ENCODE data around the gene PANK1.
"Not testable (repeated sequence)": the region's sequence is repeated elsewhere in the genome, so short reads cannot be mapped to it uniquely, and the experiment has no call there.

Gene PANK1

DNA sequence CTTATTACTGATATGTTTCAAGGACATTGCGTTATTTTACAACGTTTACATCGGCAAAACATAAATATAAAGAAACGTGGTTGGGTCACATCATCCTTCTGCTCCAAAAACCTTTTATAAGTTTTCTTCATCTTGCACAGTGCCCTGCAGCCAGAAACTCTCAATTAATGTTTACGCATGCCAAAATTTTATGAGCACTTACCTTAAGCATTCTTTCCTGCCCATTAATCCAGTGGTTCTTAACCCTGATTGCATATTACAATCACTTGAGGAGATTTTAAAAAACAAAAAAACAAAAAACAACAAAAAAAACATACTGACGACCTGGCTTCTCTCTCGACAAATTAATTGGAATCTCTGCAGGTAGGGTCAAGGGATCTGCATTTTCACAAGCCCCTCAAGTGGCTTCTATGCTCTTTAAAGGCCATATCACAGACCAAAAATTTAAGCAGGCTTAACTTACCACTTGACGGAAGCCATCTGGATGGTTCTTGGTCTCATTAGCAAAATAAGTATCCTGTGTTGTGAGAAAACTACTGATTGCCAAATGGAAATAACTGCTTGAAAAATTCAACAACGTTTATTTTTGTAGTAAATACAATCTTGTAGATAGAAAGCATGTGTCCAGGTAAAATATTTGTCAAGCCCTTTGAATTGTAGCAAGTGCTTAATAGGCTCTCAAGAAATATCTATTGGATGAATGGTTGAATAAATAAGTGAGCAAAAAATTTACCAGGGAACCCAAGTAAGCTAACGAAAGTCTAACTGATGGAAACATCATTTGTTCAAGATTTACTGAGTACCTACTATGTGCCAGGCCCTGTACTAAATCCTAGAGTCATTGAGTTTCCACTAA, 78.7 kb downstream of the PANK1 start:
- DNase-seq, result no peak

DNA sequence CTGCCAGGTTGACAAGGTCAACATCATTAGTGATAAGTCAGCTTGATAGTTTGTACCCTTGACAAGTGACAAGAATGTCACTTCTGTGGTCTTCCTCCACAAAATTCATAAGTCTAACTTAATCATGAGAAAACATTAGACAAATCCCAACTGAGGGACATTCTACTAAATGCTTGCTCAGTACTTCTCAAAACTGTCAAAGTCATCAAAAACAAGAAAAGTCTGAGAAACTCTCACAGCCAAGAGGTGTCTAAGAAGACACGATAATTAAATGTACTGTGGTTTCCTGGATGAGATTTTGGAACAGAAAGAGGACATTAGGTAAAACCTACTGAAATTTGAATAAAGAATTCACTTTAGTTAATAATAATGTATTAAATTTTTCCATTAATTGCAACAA, 79.9 kb downstream of the PANK1 start:
- no peak for DNase-seq

GRCh38 chr10:89563861-89564478, 81.1 kb downstream of the PANK1 start:
- DNase-seq, result no peak

- DNase-seq, result no peak
These were observed 81.7 kb downstream of the PANK1 start for GRCh38 chr10:89563311-89563710.

DNA sequence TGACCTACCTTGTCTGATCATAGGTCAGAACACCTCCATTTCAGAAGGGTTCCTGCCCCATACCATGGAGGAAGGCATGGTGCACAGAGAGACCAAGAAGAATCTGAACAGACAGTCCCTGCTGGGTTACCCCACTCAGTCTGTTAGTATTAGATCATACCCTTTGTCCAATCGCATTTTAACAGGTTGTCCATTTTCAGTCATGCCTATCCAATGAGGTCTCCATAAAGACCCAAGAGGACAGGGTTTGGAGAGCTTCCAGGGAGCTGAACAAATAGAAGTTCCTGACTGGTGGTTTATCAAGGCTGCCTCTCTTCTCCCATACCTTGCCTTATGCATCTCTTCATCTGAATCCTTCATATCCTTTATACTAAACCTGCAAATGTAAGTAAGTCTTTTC, 88.4 kb downstream of the PANK1 start:
- DNase-seq, result no peak

DNA sequence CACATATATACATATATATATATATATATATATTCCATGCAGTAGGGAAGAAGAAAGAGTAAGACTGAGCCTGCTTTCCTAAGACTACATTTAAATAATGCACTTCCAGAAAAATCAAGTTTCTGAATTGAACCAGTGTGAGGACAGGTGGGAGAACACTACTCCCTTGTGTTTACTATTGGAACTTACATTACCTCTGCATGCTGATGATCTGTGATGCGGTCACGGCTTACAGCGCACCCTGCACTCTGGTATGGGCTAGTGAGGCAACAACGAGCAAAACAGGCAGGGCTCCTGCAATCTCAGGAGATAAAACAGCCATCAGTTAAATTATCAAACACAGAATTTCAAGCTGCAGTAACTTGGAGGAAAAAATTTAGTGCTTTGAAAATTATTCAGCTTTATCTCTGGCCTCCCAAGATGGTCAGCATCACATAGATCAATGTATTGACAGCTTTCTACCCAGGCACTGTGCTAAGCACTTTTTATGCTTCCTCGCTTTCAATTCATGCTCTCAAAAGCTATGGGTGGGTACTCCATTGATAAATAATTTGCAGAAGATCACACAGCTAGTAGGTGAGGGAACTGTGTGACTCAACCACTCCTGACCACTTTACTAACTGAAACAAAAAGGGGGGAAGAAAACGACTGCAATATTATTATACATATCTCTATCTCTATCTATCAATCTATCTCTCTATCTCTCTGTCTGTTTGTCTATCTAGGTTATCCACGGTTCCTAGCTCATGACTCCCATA, 89.2 kb downstream of the PANK1 start:
- DNase-seq, result no peak

- no peak for DNase-seq
These were observed 90.6 kb downstream of the PANK1 start for GRCh38 chr10:89554433-89554832.

GRCh38 chr10:89553064-89553734, 91.8 kb downstream of the PANK1 start:
- no peak for DNase-seq

GRCh38 chr10:89552213-89552612, 92.8 kb downstream of the PANK1 start:
- DNase-seq, result no peak

DNA sequence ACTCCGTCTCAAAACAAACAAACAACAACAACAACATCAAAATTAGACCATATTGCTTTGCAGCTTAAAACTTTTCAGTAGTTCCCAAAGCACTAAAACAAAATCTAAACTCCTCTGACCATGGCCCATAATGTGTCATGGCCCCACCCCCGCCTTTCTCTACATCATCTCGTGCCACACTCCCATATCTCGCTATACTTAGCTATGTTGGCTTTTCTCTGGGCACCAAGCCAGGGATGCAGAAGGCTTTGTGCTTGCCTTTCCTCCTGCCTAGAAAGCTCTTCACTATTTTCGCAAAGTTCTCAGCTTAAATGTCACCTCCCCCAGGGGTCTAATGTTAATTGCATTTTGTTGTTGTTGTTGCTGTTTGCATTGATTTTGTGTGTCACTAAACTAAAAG, 94.5 kb downstream of the PANK1 start:
- no peak for DNase-seq

- DNase-seq, result no peak
These were observed 95.5 kb downstream of the PANK1 start for GRCh38 chr10:89549510-89549909.

DNA sequence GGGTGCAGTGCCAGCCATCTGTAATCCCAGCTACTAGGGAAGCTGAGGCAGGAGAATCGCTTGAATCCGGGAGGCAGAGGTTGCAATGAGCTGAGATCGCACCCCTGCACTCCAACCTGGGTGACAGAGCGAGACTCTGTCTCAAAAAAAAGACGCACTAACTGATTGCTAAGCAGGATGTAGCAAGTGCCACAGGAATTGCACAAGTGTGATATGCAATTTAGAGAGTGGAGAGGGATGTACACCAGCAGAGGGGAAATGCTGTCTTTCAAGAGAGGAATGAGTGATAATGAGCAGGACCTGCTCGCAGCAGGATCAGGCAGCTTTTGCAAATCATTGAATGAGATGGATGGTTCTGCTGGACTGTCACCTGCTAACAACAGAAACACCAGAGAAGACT, 96.4 kb downstream of the PANK1 start:
- DNase-seq, result no peak

DNA sequence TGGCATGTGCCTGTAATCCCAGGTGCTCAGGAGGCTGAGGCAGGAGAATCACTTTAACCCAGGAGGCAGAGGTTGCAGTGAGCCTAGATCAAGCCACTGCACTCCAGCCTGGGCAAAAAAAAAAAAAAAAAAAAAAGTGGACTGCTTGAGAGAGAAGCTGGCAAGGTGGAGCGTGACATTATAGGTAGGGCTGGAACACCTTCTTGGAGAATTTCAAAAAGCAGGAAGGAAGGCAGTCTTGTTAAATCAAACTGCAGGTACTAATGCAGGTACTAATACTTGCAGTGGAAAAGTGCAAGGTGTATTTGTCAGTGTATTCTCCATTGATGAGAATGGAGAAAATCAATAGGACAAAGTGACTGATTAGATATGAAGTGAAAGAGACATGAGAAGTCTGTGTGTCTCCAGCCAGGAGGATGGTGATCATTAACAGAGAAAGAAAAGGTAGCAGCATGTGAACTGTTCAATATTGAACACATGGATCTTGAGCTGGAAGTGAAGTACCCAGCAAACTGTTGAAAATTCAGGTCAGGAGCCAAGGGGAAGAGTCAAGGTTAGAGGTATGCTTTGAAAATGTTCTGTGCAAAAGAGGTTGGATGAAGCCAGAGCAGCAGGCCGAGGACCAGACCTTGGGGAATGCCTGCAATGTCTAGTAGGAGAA, 97.1 kb downstream of the PANK1 start:
- DNase-seq, result no peak

- not testable (repeated sequence) for DNase-seq
These were observed 98.4 kb downstream of the PANK1 start for GRCh38 chr10:89546651-89547050.

DNA sequence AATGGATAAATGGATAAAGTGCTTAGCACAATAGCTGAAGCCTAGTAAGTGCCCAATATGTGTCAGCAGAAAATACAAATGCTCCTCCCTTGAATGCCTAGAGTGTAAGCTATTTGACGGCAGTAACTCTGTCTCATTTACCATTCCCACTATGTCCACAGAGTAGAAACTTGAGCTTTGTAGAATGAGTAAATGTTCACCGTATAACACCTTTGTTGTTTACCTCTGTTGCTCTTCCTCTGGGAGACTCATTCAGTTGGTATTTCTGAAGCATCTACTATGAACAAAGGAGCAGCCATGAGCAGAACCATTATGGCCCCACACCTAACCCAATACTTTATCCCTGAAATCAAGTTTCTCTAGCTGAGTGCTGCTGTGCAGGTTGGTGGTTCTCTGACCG, 101.2 kb downstream of the PANK1 start:
- no peak for DNase-seq

DNA sequence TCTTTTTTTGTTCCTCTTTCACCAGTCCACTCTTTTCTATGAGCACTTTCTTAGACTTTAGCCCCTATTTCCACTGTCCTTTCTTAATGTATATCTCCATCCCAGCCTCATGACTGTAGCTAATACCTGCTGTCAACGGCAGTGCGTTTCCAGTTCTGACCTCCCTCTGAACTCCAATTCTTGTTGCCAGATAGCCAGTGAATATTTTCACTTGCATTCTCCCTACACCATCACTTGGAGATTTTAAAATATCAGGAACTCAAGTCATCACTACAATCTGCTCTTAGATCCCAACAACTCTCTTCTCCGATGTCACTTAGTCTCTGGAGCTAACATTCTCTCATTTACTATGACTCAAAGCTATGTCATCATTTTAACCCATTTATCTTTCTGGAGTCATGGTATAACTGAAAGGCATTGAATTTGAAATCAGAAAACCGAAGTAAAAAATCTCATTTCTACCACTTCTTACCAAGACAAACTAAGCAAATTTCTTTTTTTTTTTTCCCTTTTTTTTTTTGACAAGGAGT, 104.6 kb downstream of the PANK1 start:
- no peak for DNase-seq

DNA sequence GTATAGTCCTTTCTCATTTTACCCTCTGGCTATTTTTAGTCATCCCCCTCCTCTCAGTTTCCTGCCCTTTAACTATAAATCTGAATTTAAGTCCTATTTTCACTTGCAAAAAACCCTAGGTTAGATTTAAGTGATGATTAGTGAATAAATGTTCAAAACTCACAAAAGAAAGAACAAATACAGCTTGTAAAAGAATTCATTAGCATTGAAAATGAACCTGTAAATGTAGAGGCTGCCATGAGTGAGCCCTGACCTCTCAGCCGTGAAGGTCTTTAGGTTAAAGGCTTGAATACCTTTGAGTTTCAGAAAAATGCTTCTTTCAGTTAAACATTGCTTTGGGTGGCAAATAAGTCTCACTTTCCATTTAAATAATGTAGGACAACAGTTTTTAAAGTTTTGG, 107.7 kb downstream of the PANK1 start:
- no peak for DNase-seq

DNA sequence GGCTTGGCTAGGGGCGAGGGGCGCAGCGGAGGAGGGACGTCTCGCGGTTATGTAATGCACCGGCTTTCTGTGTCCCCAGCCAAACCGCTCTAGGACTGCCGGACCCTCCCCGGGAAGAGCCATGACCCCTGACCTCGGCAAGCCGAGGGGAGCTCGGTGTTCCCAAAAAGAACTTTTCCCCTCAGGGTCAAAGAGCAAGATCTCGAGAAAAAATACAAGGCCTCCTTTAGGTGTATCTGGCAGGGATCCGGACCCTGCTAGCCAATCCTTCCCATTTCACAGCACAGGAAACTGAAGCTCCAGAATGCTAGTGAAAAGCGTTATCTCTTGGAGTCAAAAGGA, 109.1 kb downstream of the PANK1 start:
- no peak for DNase-seq

GRCh38 chr10:89535171-89536012, 109.7 kb downstream of the PANK1 start, which contains the start of gene SLC16A12:
Gene SLC16A12 (minus strand): TSS chr10:89535594. CDS start chr10:89462578, 73,016 bp downstream.
- no peak for DNase-seq

GRCh38 chr10:89534826-89535166, 110.2 kb downstream of the PANK1 start:
- DNase-seq, result no peak
